Myocyte (in vitro differentiated cells): ENCODE data around the gene RPN1. TPM values are rescaled to one million over a fixed set of nuclear protein-coding genes. Genes with fewer than 3 reads are reported as not detected.
"Not testable (repeated sequence)": the region's sequence is repeated elsewhere in the genome, so short reads cannot be mapped to it uniquely, and the experiment has no call there.

ENCODE experiments used
- DNase-seq: peaks from one replicate; pipeline ENCODE4 v3.0.0-alpha.2; 2012; ENCODE audit warnings: low read depth
- total RNA-seq: library from RNA; depleted of rRNA; stranded (reverse); fragments of >200 nt; gene quantifications from 2 replicates; pipeline ENCODE4 v1.2.3, GENCODE V29; 2014

The RPN1 gene
- total RNA-seq, 1 donor from 2014 or later: 422 TPM

GRCh38 chr3:128653383-128653992 lies 2.9 kb upstream of the RPN1 start:
- DNase-seq: not testable (repeated sequence)

DNA sequence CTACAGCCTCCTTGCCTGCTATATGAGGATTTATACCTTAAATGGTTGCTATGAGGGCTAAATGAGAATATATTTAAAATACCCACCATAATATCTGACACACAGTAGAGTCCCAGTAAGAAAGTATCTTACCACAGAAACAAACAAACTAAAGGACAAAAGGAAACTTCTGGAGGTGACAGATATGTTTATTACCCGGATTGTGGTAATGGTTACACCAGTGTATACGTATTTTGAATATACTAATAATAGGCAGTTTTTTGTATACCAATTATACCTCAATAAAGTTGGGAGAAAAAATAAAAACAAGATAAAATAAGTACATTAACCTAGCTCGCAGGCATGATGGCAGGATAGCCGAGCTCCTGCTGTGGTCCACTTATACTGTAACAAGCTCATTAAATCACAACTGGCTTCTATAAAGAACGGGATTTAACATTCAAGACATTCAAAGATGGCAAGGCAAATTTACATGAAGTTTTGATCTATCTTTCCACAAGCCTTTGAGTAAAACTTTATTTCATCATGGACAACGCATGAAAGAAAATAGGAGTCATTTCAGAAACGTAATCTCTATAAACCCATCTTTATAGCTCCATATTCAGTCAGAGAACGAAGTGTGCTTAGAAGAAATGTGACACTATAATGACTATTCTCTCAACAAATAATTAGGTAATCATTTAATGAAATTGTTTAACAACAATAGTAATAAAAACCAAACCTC lies 1.5 kb downstream of the RPN1 start:
- no peak for DNase-seq

- DNase-seq: no peak
Observed at GRCh38 chr3:128648402-128648801, 2.2 kb downstream of the RPN1 start.

DNA sequence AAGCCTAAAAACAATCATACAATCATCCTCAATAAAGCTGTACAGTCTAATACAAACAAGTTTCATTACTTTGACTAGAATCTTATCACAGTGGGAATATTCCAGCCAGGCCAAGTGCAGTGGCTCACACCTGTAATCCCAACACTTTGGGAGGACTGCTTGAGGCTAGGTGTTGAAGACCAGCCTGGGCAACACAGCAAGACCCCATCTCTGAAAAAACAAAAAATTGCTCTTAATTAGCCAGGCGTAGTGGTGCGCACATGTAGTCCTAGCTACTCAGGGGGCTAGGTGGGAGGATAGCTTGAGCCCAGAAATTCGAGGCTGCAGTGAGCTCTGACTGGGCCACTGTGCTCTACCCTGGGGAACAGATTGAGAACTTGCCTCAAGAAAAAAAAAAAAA lies 3.3 kb downstream of the RPN1 start:
- DNase-seq: no peak

GRCh38 chr3:128634075-128634611 lies 16.5 kb downstream of the RPN1 start:
- no peak for DNase-seq

DNA sequence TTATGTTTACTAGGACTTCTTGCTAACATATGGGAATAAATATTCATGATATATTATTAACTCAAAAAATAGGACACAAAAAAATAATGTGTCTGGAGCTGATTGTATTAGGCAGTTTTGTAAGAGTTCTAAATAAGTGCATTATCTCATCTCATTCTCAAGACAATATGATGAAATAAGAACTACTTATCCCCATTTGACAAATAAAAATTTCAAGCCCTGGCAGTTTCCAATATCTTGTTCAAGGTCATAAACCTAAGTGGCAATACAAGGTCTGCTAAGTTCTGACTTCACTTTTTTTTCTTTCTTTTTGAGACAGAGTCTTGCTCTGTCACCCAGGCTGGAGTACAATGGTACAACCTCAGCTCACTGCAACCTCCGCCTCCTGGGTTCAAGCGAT lies 18.3 kb downstream of the RPN1 start:
- no peak for DNase-seq

- DNase-seq: no peak
Observed at GRCh38 chr3:128629936-128630335, 20.7 kb downstream of the RPN1 start.

DNA sequence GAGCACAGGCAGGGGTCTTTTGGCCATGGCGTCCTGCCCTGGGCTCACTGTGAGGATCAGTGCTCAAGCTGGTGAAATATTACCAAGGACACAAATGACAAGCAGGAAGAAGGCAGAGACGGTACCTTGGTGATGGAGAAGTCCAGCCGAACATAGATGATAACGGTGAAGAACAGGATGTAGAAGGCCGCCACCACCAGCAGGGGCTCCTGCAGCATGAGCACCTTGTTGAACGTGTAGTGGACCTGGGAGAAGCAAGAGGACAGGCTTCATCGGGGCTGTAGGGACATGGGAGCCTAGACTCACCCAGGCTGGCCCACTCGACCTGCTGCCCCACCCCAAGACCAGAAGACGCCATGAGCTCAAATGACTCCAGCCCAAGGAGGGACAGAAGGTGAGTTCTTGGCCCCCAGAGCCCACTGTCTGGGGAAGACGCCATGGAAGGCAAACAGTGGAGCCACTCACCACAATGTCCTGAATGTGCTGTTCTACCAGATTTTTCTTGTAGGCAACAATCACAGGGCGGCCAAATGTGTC lies 25.1 kb downstream of the RPN1 start:
- no peak for DNase-seq

- peak; percentile 30 for DNase-seq
Observed at GRCh38 chr3:128624526-128625138, 26.0 kb downstream of the RPN1 start.

GRCh38 chr3:128623762-128624176 lies 26.8 kb downstream of the RPN1 start:
- no peak for DNase-seq

DNA sequence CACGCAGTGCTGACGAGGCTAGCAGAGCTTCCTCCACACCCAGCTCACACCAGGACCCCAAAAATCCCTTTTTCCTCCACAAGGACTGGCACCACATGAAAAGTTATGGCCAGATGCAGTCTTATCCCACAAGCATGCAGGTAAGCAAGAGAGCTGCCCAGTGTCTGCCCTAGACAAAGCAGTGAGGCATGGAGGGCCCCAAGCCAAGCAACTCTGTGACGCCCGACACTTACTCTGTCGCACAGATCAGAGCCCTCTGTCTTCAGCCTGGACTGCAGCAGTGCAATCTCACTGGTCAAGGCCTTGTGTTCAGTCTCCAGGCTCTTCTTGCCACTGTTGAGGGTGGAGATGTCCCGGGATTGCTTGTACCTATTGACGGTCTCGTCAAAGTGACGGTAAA lies 28.7 kb downstream of the RPN1 start:
- no peak for DNase-seq

- DNase-seq: no peak
Observed at GRCh38 chr3:128621234-128621633, 29.4 kb downstream of the RPN1 start.

GRCh38 chr3:128620268-128620691 lies 30.3 kb downstream of the RPN1 start:
- no peak for DNase-seq

DNA sequence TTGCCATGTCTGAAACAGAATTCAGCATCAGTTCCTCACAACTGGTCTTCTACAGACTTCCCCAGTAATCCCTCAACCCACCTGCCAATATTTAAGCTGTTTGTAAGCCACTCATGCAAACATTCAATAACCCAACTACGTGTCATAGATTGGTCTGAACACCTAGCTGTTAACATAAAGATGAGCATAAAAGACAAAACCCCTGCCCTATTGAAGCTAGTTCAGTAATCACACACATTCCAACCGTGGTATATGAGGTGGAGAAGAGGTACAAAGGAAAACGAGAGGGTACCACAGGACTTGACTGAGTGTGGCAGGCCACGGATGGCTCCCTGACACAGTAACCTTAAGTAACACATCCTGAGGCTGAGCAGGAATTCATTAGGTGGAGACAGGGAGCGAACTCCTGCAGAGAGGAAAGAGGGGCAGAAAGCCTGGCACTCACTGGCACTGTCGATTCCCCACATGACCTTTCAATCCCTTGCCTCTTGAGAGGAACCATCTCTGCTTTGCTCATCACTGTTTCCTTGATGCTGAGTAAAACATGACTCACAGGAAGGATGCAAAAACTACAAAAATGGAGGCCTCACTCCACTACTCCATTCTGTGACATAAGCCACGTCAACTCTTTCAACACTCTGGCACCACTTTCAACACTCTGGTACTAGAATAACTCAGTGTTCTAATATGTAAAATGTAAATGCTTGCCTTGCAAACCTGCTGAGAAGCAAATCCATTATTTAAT lies 31.3 kb downstream of the RPN1 start:
- no peak for DNase-seq

GRCh38 chr3:128618398-128618726 lies 32.3 kb downstream of the RPN1 start:
- no peak for DNase-seq

DNA sequence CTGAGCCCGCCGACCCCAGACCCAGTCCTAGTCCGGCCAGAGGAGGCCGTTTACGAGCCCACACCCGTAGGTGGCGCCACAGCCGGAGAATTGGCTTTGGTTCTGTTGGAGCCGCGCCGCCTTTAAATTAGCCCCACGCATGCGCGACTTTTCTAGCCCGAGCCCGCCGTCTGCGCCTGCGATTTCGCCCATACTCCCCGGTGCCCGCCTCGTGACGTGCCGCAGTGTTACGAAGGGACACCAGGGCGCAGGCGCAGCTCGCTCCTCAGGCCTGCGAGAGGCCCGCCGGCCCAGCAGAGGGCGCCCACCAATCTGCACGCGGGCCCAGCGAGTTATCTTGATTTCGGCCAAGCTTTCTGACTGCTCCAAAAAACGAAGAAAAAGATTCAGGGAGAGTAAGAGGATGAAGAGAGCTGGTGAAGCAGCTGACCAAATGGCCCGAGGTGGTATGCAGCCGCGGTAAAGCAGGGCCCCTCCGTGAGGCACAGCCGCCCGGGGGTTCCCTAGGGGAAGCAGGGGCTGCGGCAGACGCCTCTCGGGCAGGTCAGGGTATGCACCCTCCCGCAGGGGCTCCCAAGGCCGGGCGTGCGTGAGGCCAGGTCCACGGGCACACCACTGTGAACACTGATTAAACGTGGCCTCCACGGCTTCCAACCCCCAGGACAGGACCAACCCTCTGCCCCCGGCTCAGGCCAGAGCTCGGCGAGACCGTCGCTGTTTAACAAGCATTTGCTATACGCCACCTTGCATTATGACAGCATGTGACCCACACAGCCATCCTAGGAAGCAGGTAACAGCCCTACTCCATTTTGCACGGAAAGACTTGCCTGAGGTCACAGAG lies 32.8 kb downstream of the RPN1 start:
- peak; percentile 97 for DNase-seq

DNA sequence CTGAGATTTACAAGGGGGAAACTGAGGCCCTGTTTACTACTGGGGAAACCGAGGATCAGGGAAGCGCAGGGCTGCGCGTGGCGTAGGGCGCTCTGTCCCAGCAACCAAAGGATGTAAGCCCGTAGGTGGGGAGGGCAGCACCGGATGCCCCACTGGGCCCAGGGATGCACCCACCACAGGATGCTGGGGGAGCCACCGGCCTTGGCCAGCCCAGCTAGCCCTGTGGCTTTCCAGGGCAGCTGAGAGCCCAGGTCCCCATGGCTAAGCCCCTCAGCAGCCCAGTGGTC lies 33.4 kb downstream of the RPN1 start:
- DNase-seq: no peak

- DNase-seq: no peak
Observed at GRCh38 chr3:128616516-128617269, 33.9 kb downstream of the RPN1 start.

GRCh38 chr3:128614076-128614475 lies 36.5 kb downstream of the RPN1 start:
- no peak for DNase-seq
